ENCODE results near the gene LYL1. TPM values are rescaled to one million over a fixed set of nuclear protein-coding genes. Genes with fewer than 3 reads are reported as not detected.
A peak's percentile ranks its signal among the peaks of the same experiment; 100 is the strongest.

The LYL1 gene
- total and polyA plus RNA-seq, 2 of the 13 experiments (the other 11 are each of a cell fraction or from before 2014, with no cell fraction given) = 0.75 to 0.92 TPM

- no peak for TF ChIP-seq MTA3 (CRISPR knock-in tag; IDR thresholded peaks at IDR 0.05)
- TF ChIP-seq TP53 (CRISPR knock-in tag; conservative IDR thresholded peaks at IDR 0.05) = no peak
- TF ChIP-seq SMAD3 (CRISPR knock-in tag; IDR thresholded peaks at IDR 0.05) = peak; percentile 75
- TF ChIP-seq ZNF891 (CRISPR knock-in tag; IDR thresholded peaks at IDR 0.05) = peak; percentile 71; the same call in 1 of the 2 replicates
- TF ChIP-seq THAP7 (CRISPR knock-in tag; IDR thresholded peaks at IDR 0.05) = 0 out of 2 replicates have a peak, but pooled peaks have one; percentile 28
- TF ChIP-seq THAP9 (CRISPR knock-in tag; IDR thresholded peaks at IDR 0.05; ENCODE audit: borderline replicate concordance) = peak; percentile 88; the same call in 1 of the 2 replicates
- TF ChIP-seq TBX3 (IDR thresholded peaks at IDR 0.05; ENCODE audit: borderline replicate concordance) = peak; percentile 53; the same call in 1 of the 2 replicates
- TF ChIP-seq ZXDC (CRISPR knock-in tag; IDR thresholded peaks at IDR 0.05) = no peak
- TF ChIP-seq SALL2 (CRISPR knock-in tag; IDR thresholded peaks at IDR 0.05) = peak; percentile 81; the same call in 1 of the 2 replicates
- peak; percentile 17 for TF ChIP-seq TBL1XR1 (IDR thresholded peaks at IDR 0.05; ENCODE audit: borderline replicate concordance, low read length, partially characterized antibody)
- TF ChIP-seq RXRA (CRISPR knock-in tag; IDR thresholded peaks at IDR 0.05) = peak; percentile 21; the same call in 1 of the 2 replicates
- TF ChIP-seq ZNF597 (CRISPR knock-in tag; IDR thresholded peaks at IDR 0.05) = no peak
- TF ChIP-seq CBX2 (IDR thresholded peaks at IDR 0.05; ENCODE audit: low read depth, low read length) = no peak
- TF ChIP-seq CBX2 (CRISPR knock-in tag; IDR thresholded peaks at IDR 0.05; ENCODE audit: low read depth) = no peak
- peak; percentile 82 for TF ChIP-seq KMT2A (CRISPR knock-in tag; IDR thresholded peaks at IDR 0.05)
- TF ChIP-seq FUBP1 (CRISPR knock-in tag; IDR thresholded peaks at IDR 0.05; ENCODE audit: borderline replicate concordance) = peak; percentile 48; the same call in 1 of the 2 replicates
- peak; percentile 75; the same call in 1 of the 2 replicates for TF ChIP-seq ZNF34 (CRISPR knock-in tag; IDR thresholded peaks at IDR 0.05; ENCODE audit: borderline replicate concordance)
- TF ChIP-seq ZBTB1 (CRISPR knock-in tag; IDR thresholded peaks at IDR 0.05; ENCODE audit: borderline replicate concordance) = no peak
- TF ChIP-seq ELF4 (CRISPR knock-in tag; IDR thresholded peaks at IDR 0.05; ENCODE audit: borderline replicate concordance) = peak; percentile 50; the same call in 1 of the 2 replicates
Measured at GRCh38 chr19:13116282-13117175, 13.9 kb upstream of the LYL1 start, which contains the start of gene TRMT1 (continued).
